ENCODE results near the gene TFCP2.

TFCP2 gene

DNA sequence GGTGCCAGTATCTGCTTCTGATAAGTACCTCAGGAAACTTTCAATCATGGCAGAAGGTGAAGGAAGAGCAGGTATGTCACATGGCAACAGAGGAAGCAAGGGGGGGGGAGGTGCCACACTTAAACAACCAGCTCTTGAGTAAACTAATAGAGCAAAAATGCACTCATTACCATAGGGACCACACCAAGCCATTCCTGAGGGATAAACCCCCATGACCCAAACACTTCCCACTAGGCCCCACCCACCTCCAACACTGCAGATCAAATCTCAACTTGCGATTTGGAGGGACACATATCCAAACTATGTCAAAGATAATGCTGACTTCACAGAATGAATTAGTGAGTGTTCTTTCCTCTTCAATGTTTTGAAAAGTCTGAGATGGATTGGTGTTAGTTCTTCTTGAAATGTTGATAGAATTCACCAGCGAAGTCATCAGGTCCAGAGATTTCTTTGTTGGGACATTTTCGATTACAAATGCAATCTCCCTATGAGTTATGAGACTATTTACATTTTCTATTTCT is 16.6 kb downstream of the TFCP2 start:
- no peak for DNase-seq

DNA sequence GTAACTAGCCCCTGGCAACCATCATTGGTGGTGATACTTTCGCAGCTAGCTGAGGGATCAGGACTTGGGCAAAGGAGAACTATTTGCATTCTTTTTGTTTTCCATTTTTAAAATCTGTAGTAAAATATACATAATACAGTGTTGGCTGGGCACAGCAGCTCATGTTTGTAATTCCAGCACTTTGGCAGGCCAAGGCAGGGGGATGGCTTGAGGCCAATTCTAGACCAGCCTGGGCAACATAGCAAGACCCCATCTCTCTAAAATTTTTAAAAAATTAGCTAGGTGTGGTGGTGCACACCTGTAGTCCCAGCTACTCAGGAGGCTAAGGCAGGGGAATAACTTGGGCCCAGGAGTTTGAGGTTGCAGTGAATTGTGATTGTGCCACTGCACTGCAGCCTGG is 20.0 kb downstream of the TFCP2 start:
- DNase-seq: no peak

DNA sequence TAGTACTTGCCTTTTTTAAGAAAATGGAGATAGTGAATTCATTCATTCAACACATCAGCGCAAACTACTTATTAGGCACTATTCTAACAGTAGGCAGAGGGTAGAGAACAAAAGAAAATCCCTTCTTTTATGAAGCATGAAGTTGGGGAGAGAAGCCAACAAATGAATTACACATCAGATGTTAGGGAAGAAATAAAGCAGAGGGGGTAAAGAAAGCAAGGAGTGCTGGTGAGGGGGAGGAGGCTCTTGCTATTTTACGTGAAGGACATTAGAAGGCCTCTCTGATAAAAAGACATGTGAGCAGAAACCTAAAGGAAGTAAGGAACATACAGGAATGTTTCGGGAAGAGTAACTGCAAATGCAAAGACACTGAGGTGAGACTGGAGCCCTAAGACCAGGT is 22.2 kb downstream of the TFCP2 start:
- no peak for DNase-seq

DNA sequence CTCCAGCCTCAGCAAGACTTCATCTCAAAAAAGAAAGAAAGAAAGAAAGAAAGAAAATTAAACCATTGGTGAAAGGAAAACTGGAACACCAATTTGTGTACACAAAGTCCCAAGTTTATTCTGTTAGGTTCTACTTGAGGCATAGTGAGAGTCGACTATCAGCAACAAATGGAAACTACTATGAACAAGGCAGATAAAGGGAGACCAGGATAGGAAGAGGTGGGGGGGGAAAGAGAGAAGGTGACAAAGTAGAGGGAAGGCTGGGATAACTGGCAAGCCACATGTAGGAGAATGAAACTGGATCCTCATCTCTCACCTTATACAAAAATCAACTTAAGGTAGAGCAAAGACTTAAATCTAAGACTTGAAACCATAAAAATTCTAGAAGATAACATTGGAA is 25.6 kb downstream of the TFCP2 start:
- no peak for DNase-seq

DNA sequence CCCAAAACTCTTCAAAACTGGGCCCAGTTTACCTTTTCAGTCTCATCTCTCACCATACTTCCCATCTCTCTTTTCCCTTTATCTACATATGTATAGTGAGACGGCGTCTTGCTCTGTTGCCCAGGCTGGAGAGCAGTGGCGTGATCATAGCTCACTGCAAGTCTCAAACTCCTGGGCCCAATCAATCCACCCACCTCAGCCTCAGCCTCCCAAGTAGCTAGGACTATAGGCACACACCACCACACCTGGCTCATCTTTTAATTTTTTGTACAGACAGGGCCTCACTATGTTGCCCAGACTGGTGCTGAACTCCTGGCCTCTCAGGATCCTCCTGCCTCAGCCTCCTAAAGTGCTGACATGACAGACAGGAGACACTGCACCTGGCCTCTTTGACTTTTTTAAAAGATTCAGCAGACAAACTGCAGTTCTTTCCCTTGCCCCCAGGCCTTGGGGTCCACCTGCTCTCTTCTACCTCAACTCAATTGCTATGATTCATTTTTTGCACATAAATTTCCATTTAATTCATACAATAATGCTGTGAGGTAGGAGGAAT is 33.6 kb downstream of the TFCP2 start:
- DNase-seq: no peak

DNA sequence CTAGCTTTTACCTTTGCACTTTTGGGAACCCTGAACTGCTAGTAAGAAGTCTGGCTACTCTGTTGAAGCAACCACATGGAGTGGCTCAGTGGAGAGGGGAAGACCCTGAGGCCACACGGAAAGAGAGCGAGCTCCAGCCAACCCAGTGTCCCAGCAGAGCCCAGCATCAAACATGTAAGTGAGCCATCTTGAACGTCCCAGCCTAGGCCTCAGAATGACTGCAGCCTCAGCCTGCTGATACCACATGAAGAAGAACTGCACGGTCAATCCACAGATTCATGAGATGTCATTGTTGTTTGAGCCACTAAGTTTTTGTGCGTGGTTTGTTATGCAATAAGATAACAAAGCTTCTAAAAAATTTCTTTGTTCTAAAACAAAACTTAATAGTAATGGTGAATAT is 40.2 kb downstream of the TFCP2 start:
- DNase-seq: no peak

DNA sequence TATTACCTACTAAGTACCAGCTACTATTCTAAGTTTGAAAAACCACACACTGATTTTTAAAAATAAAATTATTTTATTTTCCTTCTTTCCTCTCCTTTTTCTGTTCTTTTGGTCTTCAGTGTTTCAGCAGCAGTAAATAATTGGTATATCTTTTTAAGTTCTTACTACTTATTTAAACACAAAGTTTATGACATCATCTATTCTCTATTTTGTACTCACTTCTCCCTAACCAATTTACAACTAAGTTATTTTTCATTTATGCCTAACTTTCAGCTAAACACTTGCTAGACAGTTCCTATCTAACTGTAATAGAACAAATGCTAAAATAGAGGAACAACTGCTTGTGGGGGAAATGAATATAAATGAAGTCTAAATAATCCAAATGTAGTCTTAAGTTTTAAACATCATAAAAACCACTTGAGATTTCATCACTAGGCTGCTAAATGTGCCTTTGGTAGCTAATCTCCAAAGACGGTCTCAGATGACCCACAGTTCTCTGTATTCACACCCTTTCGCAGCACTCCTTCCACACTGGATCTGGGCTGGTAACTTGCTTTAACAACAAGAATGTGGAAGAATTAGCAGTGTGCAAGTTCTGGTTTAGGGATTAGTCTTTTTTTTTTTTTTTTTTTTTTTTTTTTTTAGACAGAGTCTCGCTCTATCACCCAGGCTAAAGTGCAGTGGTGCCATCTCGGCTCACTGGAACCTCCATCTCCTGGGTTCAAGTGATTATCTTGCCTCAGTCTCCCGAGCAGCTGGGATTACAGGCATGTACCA is 41.0 kb downstream of the TFCP2 start:
- peak; percentile 0 to 15 for DNase-seq

DNA sequence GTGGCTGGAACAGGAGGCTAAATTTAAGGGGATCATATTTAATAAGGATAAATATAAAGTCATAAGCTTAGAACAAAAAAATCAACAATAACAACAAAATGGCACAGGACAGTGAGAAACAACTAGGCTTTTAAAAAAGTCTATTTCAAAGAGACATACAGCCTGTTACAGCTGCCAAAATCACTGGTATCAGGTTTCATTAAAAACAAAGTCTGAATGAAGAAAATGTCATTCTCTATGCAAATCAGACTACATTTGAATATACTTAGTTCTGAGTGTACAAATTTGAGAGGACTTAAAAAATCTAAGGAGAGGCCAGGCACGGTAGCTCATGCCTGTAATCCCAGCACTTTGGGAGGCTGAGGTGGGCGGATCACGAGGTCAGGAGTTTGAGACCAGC is 44.0 kb downstream of the TFCP2 start:
- DNase-seq: no peak

DNA sequence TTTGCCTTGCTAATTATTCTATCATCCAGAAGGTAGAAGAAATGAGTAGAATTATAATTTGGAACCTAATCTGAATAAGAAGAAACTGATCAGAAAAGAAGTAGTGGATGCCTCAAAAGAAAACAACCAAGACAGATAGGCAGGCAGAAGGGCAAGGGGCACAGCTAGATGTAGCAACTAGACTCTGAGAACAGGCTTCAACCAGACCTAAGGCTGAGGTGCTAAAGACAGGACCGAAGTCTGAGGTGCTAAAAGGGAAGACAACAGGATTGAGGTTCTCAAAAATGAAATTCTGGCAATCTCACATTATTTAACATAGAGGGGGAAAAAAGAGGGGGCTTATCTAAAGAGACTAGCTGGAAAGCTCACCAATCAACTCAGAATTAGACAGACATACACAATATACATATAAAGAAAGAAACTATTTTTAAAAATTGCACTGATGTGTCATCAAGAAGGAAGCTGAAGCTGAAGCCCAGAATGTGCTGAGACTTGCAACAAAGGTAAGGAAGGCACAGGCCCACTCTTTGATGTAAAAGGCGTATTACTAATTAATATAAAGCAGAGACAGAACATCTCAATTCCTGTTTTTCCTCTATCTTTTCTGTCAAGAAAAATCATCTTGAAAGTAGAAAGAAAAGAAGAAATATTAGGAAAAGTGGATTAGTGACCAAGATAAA is 45.7 kb downstream of the TFCP2 start:
- DNase-seq: no peak

DNA sequence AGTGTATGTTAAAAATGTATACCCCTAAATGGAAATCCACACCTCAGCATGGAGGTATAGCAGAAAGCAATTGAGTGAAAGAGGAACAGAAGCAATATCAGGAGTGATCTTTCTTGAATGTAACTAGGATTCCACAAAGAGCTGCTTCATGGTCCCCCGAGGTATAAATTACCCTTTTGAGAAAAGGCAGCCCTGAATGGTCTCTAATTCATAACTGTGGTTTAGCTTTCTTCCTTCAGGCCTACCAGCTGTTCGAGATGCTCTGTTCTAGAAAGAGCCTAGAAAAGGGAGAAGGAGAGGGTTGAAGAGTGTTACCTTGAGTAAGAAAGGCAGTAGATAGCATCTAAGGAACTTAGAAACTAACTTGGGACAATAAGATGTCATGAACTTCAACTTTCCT is 46.6 kb downstream of the TFCP2 start:
- no peak for DNase-seq

DNA sequence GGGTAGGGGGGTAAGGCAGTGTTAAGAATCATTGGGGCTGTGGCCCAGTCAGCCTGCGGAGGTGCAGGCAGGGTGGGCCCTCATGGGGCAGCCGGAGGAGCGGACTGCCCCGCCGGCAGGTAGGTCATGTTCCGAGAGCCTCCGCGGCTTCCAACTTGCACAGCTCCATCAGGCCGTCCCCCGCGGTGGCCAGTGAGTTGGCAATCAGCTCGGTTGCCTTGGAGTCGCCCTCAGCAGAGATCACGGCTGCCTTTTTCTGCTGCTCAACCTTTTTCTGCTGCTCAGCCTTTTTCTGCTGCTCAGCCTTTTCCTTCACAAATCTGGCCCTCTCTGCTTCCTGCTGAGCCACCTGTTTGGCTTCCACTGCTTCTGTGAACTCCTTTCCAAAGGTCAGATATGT is 48.4 kb downstream of the TFCP2 start:
- DNase-seq: no peak

DNA sequence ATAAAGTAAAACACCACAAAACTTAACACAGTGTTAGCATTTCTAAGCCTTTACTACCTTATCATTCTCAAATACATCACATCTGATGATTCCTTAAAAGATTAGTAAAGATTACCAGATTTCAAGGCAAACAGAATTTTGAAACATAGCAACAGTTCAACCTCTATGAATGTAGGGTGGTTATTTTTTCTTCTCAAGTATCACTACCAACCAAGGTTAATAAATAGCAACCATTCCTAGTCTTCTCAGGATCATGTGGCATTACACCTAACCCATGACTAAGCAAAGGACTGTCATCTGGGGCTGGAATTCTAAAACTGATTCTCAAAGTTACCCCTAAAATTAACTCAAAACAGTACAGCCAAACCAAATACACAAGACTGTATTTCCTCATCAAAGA is 50.1 kb downstream of the TFCP2 start:
- no peak for DNase-seq

DNA sequence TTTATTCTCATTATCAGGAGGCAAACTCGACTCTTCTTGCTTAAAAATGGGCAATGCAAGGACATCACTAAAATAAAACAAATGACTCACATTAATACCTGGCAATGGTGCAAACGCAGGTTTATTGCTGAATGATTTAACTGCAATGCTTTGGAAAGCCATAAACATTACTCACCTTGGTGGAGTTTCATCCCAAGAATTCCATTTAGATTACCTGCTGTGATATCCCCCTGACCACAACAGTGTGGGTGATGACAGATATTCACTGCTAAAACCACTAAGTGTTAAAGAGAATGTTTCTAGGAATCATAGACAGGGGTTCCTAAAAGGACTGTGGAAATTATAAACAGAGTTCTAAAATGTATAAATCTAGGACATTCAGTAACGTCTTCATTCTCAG is 54.2 kb downstream of the TFCP2 start:
- DNase-seq: no peak

DNA sequence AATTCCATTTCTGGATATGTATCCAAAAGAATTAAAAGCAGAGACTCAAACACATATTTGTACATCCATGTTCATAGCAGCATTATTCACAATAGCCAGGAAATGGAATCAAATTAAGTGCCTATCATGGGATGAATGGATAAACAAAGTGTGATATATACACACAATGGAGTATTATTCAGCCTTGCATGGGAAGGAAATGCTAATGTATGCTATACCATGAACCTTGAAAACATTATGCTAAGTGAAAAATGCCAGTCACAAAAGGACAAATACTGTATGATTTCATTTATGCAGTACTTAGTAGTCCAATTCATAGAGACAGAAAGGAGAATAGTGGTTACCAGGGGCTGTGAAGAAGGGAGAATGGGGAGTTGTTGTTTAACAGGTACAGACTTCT is 57.4 kb downstream of the TFCP2 start:
- DNase-seq: no peak

DNA sequence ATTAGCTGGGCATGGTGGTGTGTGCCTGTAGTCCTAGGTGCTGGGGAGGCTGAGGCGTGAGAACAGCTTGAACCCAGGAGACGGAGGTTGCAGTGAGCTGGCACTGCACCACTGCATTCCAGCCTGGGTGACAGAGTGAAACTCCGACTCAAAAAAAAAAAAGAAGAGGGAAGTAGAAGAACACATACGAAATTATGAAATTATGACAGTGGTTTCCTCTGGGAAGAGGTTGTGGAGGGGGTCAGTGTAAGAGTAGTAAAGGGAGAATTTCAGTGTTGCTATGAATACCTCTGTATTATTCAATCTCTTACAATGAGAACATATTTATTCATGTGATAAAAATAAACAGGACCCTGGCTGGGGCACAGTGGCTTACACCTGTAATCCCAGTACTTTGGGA is 64.8 kb downstream of the TFCP2 start:
- DNase-seq: peak; percentile 27 to 34

DNA sequence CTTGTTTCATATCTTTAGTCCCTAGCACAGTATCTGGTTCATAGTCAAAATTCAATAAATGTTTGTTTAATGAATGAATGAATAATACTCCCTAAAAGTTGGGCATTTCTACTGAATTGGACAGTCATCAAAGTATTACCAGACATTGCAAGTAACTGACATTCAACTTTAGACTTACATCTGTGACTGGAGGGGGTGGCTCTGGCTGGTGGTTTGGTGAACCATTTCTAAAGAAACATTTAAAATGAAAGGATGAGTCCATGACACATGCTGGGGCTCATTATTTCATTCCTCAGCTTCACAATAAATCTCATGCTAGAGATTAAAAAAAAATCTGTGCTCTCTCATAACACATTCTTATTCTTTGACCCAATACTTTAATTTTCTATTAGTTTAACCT is 69.0 kb downstream of the TFCP2 start:
- DNase-seq: no peak

DNA sequence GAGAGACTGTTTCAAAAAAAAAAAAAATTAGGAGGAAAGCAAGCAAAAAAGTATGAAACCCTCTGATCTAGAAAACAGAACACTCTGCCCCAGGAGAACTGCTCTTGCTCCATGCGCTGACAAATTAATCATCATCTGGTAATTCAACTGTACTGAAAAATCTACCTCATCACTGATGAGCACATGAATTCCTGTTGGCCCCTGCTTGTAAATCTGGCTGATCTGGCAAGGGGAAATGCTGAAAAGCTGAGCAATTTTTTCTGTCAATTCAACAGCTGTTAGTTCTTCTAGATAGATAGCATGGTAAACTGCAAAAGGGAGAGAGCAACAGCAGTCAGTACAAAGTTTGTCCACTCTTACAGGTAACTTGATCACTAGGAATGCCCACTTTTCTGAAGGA is 74.3 kb downstream of the TFCP2 start:
- no peak for DNase-seq

DNA sequence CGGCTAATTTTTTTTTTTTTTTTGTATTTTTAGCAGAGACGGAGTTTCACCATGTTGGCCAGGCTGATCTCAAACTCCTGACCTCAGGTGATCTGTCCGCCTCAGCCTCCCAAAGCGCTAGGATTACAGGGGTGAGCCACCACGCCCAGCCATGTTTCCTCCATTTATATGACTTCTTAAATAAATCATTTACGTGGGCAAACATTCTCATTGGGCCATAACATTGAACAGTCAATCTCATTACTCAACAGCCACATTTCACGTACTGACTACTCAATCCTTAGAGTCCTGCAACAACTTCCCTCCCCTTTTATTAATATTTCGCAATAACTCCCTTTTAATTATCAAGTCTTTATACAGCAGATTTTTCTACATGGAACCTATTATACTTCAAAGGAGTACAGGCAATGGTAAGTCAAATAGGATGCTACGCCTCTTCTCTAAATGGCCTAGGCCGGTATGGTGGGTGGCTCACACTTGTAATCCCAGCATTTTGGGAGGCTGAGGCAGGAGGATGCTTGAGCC is 82.2 kb downstream of the TFCP2 start:
- DNase-seq: peak in 1 of 2 donors; percentile 40

DNA sequence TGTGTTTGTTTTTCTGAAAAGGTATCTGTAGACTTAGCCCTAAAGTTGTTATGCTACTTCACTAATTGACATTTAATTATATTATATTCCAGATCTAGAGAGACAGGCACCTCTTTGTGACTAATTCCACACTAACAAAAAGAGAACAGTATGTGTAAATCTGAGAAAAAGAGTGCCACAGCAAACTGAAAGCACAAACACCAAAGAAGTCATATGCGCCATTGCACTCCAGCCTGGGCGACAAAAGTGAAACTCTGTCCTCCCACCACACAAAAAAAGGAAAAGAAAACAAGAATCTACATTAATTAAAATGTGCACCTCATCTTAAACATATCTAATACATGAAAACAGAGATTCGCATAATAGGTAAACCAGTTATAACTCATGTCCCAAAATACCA is 85.1 kb downstream of the TFCP2 start:
- no peak for DNase-seq

DNA sequence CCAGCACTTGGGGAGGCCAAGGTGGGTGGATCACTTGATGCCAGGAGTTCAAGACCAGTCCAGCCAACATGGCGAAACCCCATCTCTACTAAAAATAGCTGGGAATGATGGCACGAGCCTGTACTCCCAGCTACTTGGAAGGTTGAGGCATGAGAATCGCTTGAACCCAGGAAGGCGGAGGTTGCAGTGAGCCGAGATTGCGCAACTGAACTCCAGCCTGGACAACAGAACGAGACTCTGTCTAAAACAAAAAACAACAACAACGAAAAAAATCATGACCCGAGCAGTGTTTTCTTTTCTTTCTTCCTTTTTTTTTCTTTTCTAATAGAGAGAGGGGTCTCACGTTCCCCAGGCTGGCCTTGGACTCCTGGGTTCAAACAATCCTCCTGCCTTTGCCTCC is 86.0 kb downstream of the TFCP2 start:
- no peak for DNase-seq

DNA sequence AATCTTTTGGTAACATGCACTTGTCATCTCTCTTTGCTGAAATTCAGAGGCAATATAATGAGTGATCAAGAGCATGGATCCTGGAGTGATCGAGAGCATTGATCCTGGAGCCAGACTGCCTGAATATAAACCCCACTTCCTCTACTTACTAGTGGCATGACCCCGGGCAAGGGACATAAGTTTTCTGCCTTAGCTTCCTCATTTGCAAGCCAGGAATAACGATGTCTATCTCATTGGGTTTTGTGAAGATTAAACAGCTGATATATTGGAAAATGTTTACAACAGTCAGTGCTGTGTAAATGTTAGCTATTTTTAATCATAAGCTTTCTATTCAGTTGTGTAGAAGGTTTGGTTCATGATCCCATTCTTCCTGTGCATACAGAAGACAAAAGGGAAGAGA is 87.2 kb downstream of the TFCP2 start:
- DNase-seq: peak; percentile 43 to 53

DNA sequence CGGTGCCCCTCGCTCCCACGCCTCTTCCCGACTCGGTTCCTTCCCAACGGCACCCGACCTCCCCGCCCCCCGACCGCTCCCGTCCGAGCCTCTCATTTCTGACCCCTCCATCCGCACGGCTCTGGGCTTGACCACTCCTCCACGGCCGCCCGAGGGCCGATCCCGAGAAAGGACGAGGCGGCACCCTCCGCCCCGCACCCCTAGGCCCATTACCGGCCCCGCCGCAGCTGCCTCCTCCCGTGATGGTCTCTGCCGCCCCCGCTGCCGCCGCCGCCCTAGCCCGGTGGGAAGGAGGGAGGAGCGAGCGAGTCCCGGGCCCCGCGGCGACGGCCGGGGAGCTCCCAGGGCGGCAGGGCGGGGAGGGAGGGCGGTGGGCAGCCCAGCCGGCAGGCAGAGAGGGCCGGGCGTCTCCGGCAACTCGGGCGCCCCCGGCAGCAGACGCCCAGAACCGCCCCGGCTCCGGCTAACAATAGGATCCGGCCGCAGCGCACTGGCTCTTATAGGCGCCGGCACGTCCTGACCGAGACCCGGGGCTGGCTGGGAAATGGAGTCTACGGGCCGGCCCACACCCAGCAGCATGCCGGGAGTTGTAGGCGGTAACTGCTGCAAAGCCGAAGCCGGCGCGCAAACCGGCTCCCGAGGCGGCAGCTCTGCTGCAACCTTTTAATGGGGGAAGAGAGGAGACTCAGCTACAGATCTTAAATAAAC is 89.7 kb downstream of the TFCP2 start, which contains the start of gene CSRNP2:
TSS of gene CSRNP2 (minus strand) at position 471 of the 708 bp plus-strand sequence. CDS start 7,035 bp downstream, outside the sequence.
- DNase-seq: peak; percentile 94 to 97

DNA sequence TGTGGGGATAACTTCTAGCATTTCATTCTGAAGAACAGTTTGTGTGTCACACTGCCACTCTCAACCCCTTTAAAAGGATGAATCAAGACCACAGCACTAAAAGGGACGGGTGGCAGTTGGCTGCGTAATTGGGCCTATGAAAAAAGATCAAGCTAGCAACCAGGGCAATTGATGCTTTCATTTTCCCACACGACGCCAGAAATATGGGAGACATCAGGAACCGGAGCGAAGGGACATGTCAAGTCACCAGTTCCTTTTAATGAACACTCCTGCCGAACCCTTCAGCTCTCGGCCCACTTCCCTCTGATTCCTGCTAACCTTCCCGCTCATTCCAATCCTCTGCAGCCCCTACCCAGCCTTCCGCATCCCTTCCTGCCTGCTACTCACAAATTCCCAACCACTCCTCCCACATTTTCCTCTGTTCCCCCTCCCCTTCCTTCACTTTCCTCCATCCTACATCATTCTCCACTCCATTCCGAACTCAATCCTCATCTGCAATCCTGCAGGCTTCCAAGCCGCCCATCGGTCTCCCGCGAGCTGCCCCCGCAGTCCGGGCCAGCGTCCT is 90.3 kb downstream of the TFCP2 start:
- peak in 1 of 2 donors; percentile 16 for DNase-seq
